Tibial nerve (tissue), 4 donors: ENCODE results near the gene NSG2.

Experiments used
- EP300 ChIP-seq, 2 donors: sonication (generic); formaldehyde crosslinking; IDR thresholded peaks; one replicate each; pipeline ENCODE4 v1.6.1; 2017; ENCODE audit warnings: antibody characterized with exemption in 2 of 2, mild to moderate bottlenecking in 1 of 2
- POLR2A ChIP-seq, 2 donors: fragments of 450-650 bp; IDR thresholded peaks; one replicate each; pipeline ENCODE4 v1.6.1; 2017; ENCODE audit warnings: antibody characterized with exemption in 2 of 2, mild to moderate bottlenecking in 2 of 2, moderate library complexity in 2 of 2
- TF ChIP-seq, protein P1 (sequence below), 5 experiments: fragments of 200-600 bp in 3 of 5; fragments of 450-650 bp in 2 of 5; sonication (generic) in 3 of 5; IDR thresholded peaks; one replicate each; pipeline ENCODE4 v1.5.1; 2016 to 2019; ENCODE audit warnings: antibody characterized with exemption in 5 of 5, mild to moderate bottlenecking in 3 of 5, moderate library complexity in 2 of 5

DNA sequence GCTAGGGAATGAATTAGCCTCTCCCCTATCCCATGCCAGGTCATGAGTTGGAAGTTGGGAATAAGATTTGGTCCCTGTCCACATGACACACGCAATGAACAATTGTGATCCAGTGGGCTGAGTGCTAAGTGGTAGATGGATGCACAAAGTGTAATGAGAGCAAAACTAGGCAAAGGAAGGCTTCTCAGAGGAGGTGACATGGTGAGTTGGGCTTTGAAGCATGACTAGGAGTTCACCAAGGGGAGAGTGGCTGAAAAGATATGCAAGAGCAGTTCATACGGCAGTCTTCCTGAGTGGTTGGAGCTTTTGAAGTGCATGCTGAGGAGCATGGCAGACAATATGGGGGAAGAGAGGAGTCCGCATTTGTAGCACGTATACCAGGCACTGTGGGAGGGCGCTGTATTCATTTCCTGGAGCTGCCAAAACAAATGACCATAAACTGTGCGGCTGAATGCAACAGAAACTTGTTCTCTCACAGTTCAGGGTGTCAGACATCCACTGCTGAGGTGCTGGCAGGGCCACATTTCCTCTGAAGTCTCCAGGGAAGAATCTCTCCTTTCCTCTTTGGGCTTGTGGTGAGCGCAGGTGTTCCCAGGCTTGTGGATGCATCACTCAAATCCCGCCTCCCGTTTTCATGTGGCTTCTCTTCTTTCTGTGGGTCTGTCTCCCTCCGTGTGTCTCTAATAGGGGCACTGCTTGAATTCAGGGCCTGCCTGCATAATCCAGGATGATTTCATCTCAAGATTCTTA, 49.5 kb downstream of the NSG2 start:
- TF ChIP-seq, protein P1, sequence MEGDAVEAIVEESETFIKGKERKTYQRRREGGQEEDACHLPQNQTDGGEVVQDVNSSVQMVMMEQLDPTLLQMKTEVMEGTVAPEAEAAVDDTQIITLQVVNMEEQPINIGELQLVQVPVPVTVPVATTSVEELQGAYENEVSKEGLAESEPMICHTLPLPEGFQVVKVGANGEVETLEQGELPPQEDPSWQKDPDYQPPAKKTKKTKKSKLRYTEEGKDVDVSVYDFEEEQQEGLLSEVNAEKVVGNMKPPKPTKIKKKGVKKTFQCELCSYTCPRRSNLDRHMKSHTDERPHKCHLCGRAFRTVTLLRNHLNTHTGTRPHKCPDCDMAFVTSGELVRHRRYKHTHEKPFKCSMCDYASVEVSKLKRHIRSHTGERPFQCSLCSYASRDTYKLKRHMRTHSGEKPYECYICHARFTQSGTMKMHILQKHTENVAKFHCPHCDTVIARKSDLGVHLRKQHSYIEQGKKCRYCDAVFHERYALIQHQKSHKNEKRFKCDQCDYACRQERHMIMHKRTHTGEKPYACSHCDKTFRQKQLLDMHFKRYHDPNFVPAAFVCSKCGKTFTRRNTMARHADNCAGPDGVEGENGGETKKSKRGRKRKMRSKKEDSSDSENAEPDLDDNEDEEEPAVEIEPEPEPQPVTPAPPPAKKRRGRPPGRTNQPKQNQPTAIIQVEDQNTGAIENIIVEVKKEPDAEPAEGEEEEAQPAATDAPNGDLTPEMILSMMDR (IDR thresholded peaks at IDR 0.05) = no peak
- TF ChIP-seq POLR2A (IDR thresholded peaks at IDR 0.05) (no peak), EP300 (IDR thresholded peaks at IDR 0.05) (no peak)
